Daoy (cell line): ENCODE results near the gene GRM4. TPM values are rescaled to one million over a fixed set of nuclear protein-coding genes. Genes with fewer than 3 reads are reported as not detected.
"Not testable (repeated sequence)": the region's sequence is repeated elsewhere in the genome, so short reads cannot be mapped to it uniquely, and the experiment has no call there.

Experiments used
- DNase-seq: peaks from one replicate; pipeline ENCODE4 v3.0.0-alpha.2; 2015; ENCODE audit warnings: low read depth
- total RNA-seq: library from RNA; depleted of rRNA; stranded (reverse); fragments of >200 nt; shearing (Covaris generic); gene quantifications from 2 replicates; pipeline ENCODE4 v1.2.3, GENCODE V29; 2014; rRNA removed

GRM4 gene
- 0.06 TPM in 1 of 2 replicates, not detected in the other for total RNA-seq

- DNase-seq: no peak
These were observed at the start of gene GRM4 for GRCh38 chr6:34146021-34146782. Gene GRM4, minus strand, starts transcription at chr6:34146087. Its CDS starts 12,591 bp downstream, at chr6:34133496.

GRCh38 chr6:34194772-34195171 is 48.9 kb upstream of the GRM4 start:
- no peak for DNase-seq

GRCh38 chr6:34190504-34191122 is 44.7 kb upstream of the GRM4 start:
- DNase-seq: no peak

- DNase-seq: no peak
These were observed 44.1 kb upstream of the GRM4 start for GRCh38 chr6:34189806-34190503.

- not testable (repeated sequence) for DNase-seq
These were observed 38.8 kb upstream of the GRM4 start for GRCh38 chr6:34184726-34185125.

GRCh38 chr6:34182751-34183531 is 37.1 kb upstream of the GRM4 start:
- no peak for DNase-seq

- no peak for DNase-seq
These were observed 36.0 kb upstream of the GRM4 start for GRCh38 chr6:34181908-34182307.

- DNase-seq: no peak
These were observed 33.3 kb upstream of the GRM4 start for GRCh38 chr6:34179106-34179720.

- DNase-seq: no peak
These were observed 32.6 kb upstream of the GRM4 start for GRCh38 chr6:34178357-34179105.

- no peak for DNase-seq
These were observed 31.3 kb upstream of the GRM4 start for GRCh38 chr6:34177181-34177591.

- no peak for DNase-seq
These were observed 30.6 kb upstream of the GRM4 start for GRCh38 chr6:34176261-34177031.

- DNase-seq: no peak
These were observed 29.0 kb upstream of the GRM4 start for GRCh38 chr6:34174846-34175399.

GRCh38 chr6:34172961-34173775 is 27.3 kb upstream of the GRM4 start:
- no peak for DNase-seq

- no peak for DNase-seq
These were observed 24.5 kb upstream of the GRM4 start for GRCh38 chr6:34170346-34170745.

GRCh38 chr6:34169897-34170296 is 24.0 kb upstream of the GRM4 start:
- no peak for DNase-seq

- DNase-seq: no peak
These were observed 16.1 kb upstream of the GRM4 start for GRCh38 chr6:34161857-34162515.

- DNase-seq: no peak
These were observed 14.0 kb upstream of the GRM4 start for GRCh38 chr6:34159844-34160243.

- no peak for DNase-seq
These were observed 13.0 kb upstream of the GRM4 start for GRCh38 chr6:34158876-34159275.
